ENCODE results near the gene SLC26A3.

The SLC26A3 gene

GRCh38 chr7:107779647-107780099 is 23.4 kb downstream of the SLC26A3 start:
- no peak overlapping the region for H3K27ac Mint-ChIP-seq
- H3K4me1 Mint-ChIP-seq = no peaks in the 10 kb centered on the region
- H3K9me3 Mint-ChIP-seq = no peaks in the 10 kb centered on the region
- TF ChIP-seq CTCF (IDR thresholded peaks at IDR 0.05) = no peak
- H3K4me3 Mint-ChIP-seq = no peak overlapping the region
- peaks cover 7% of the 10 kb centered on the region for H3K27me3 Mint-ChIP-seq (ENCODE audit: low read depth, poor library complexity)
- DNase-seq = no peak
- H3K36me3 Mint-ChIP-seq (ENCODE audit: low read depth) = no peaks in the 10 kb centered on the region

DNA sequence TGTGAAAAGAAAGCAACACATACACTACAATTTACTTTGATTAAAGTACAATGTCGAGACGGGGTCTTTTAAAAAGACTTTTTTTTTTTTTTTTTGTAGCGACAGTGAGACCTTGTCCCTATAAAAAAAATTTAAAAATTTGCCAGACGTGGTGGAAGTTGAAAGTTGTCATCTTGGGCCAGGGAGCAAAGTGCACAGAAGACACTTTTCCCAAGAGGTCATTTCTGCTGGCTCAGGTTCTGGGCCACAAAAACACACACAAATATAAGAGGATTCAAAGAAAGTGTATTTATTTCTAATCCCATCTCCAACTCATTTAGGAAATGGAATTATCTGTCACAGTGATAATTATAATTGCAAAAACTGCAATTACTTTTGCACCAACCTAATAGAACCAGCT is 24.7 kb downstream of the SLC26A3 start:
- no peaks in the 10 kb centered on the region for H3K9me3 Mint-ChIP-seq
- H3K36me3 Mint-ChIP-seq (ENCODE audit: low read depth) = no peaks in the 10 kb centered on the region
- no peak overlapping the region for H3K4me3 Mint-ChIP-seq
- H3K27me3 Mint-ChIP-seq (ENCODE audit: low read depth, poor library complexity) = peaks cover 16% of the 10 kb centered on the region
- TF ChIP-seq CTCF (IDR thresholded peaks at IDR 0.05) = no peak
- no peak for DNase-seq
- H3K4me1 Mint-ChIP-seq = no peaks in the 10 kb centered on the region
- H3K27ac Mint-ChIP-seq = no peak overlapping the region

DNA sequence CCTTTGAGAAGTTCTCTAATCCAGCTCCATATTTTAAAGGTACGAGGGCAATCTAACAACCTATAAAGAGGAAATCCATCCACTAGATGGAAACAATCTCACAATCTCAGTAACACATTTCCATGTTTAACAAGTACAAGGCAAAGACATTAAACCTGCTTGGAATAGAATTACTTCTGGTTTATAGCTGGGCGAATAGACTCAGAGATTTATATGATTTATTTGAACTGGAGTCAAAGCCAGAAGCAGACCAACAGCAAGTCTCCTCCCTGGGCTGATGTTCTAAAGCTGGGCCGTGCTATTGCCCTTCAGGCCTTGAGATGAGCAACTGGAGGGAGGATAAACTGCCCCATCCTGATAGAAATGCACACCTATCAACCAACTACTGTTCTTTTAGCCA is 25.3 kb downstream of the SLC26A3 start:
- Mint-ChIP-seq H3K4me1 (no peaks in the 10 kb centered on the region), H3K9me3 (no peaks in the 10 kb centered on the region), H3K27ac (no peak overlapping the region), H3K27me3 (ENCODE audit: low read depth, poor library complexity) (peaks cover 17% of the 10 kb centered on the region), H3K4me3 (no peak overlapping the region), H3K36me3 (ENCODE audit: low read depth) (no peaks in the 10 kb centered on the region)
- no peak for TF ChIP-seq CTCF (IDR thresholded peaks at IDR 0.05)
- no peak for DNase-seq

GRCh38 chr7:107773027-107773426 is 30.0 kb downstream of the SLC26A3 start:
- Mint-ChIP-seq H3K36me3 (ENCODE audit: low read depth) (no peaks in the 10 kb centered on the region), H3K9me3 (no peaks in the 10 kb centered on the region), H3K27ac (no peak overlapping the region), H3K27me3 (ENCODE audit: low read depth, poor library complexity) (peaks cover 42% of the 10 kb centered on the region), H3K4me3 (no peak overlapping the region), H3K4me1 (no peaks in the 10 kb centered on the region)
- no peak for DNase-seq
- no peak for TF ChIP-seq CTCF (IDR thresholded peaks at IDR 0.05)

- H3K9me3 Mint-ChIP-seq = no peaks in the 10 kb centered on the region
Measured at GRCh38 chr7:107768263-107768662, 34.8 kb downstream of the SLC26A3 start.

More at GRCh38 chr7:107768263-107768662, 34.8 kb downstream of the SLC26A3 start:
- no peak for TF ChIP-seq CTCF (IDR thresholded peaks at IDR 0.05)
- peaks cover 36% of the 10 kb centered on the region for H3K27me3 Mint-ChIP-seq (ENCODE audit: low read depth, poor library complexity)
- H3K27ac Mint-ChIP-seq = no peak overlapping the region
- no peak for DNase-seq
- H3K4me3 Mint-ChIP-seq = no peak overlapping the region
- no peaks in the 10 kb centered on the region for H3K4me1 Mint-ChIP-seq
- H3K36me3 Mint-ChIP-seq (ENCODE audit: low read depth) = no peaks in the 10 kb centered on the region

Measured in nephron progenitor cell (in vitro differentiated cells).